Small intestine (tissue), 16 donors: ENCODE measurements around the gene TASP1. TPM values are rescaled to one million over a fixed set of nuclear protein-coding genes. Genes with fewer than 3 reads are reported as not detected.

Experiments used
- DNase-seq, 2 donors: peaks; one replicate each; pipeline versions ENCODE4 v3.0.0 to v3.0.0-alpha.2; 2013
- FAIRE-seq: peaks from 2 replicates; lab custom pipeline; 2012; peaks lifted over from hg19 to GRCh38; lab: Jason Lieb, UNC
- H3K27ac ChIP-seq, 3 donors: one replicate each; pipeline ENCODE4 v1.5.1; 2013; ENCODE audit warnings: low read length in 2 of 3, mild to moderate bottlenecking in 2 of 3, control low read depth in 1 of 3, inconsistent platforms in 1 of 3, low read depth in 1 of 3, moderate library complexity in 1 of 3
- H3K27me3 ChIP-seq, 3 donors: one replicate each; pipeline ENCODE4 v1.6.1; 2013; ENCODE audit warnings: low read length in 3 of 3, inconsistent platforms in 1 of 3; ENCODE audit not compliant: control insufficient read depth in 3 of 3, insufficient read depth in 3 of 3
- H3K36me3 ChIP-seq, 3 donors: one replicate each; pipeline ENCODE4 v1.6.1; 2013; ENCODE audit warnings: low read length in 3 of 3, inconsistent platforms in 1 of 3, low read depth in 1 of 3, mild to moderate bottlenecking in 1 of 3, moderate library complexity in 1 of 3; ENCODE audit not compliant: control insufficient read depth in 3 of 3, insufficient read depth in 2 of 3
- H3K4me1 ChIP-seq, 3 donors: one replicate each; pipeline ENCODE4 v1.6.1; 2013; ENCODE audit warnings: low read length in 2 of 3, inconsistent platforms in 1 of 3, low read depth in 1 of 3, mild to moderate bottlenecking in 1 of 3, moderate library complexity in 1 of 3; ENCODE audit not compliant: control insufficient read depth in 3 of 3, insufficient read depth in 2 of 3
- H3K4me3 ChIP-seq, 3 donors: one replicate each; pipeline ENCODE4 v1.5.1; 2013; ENCODE audit warnings: low read length in 3 of 3, control low read depth in 1 of 3, inconsistent platforms in 1 of 3, low read depth in 1 of 3, mild to moderate bottlenecking in 1 of 3, moderate library complexity in 1 of 3
- H3K9me3 ChIP-seq, 2 donors: one replicate each; pipeline ENCODE4 v1.6.1; 2013; ENCODE audit warnings: low read depth in 1 of 2, low read length in 1 of 2; ENCODE audit not compliant: control insufficient read depth in 2 of 2, insufficient read depth in 1 of 2
- WGBS, 3 donors: extraction: QIAGEN DNeasy Blood & Tissue Kit; methylation state at CpG; one replicate each; pipeline ENCODE4 v1.1.7; 2013; 5-methylcytosine and 5-hydroxymethylcytosine counted together
- long read RNA-seq, 10 donors: transcript quantifications; one replicate each; lab custom pipeline, GENCODE V29; 2026
- polyA plus RNA-seq, 4 donors: library from polyadenylated mRNA; stranded (reverse) in 3 of 4; unstranded in 1 of 4; fragments of 200-250 nt in 3 of 4; fragments of 120-200 nt in 1 of 4; gene quantifications; one replicate each; pipeline versions ENCODE4 v1.2.1 to v1.2.3, GENCODE V29; 2013
- donor health status: healthy with polysubstance abuse.
- donor health status: control.
- donor health status: control.
- donor health status: Bipolar disorder and iron deficiency.
- donor health status: healthy.

The TASP1 gene
- polyA plus RNA-seq: 10 to 100 TPM in 1 of 4 donors, 1 to 10 TPM in 3; 3.0 to 13.3 (median 5.6) TPM
- long read RNA-seq, donor 1, transcript TASP1-201 (14 exons, 2,352 nt): major isoform, 5 of 5 reads
- long read RNA-seq, donor 1, partial matches to known transcripts: 0 of 5 reads
- long read RNA-seq, donor 1, other reads (novel, unspliced or antisense): 0 of 5 reads
- long read RNA-seq, donor 2: 0 reads
- long read RNA-seq, donor 3: 0 reads
- long read RNA-seq, donor 4: 0 reads
- long read RNA-seq, donor 5: 0 reads
- long read RNA-seq, donor 6, partial matches to known transcripts: 0 of 2 reads
- long read RNA-seq, donor 6, other reads (novel, unspliced or antisense): 0 of 2 reads
- long read RNA-seq, donor 7, partial matches to known transcripts: 0 of 1 reads
- long read RNA-seq, donor 7, other reads (novel, unspliced or antisense): 0 of 1 reads
- long read RNA-seq, donor 8: 0 reads
- long read RNA-seq, donor 9: 0 reads
- long read RNA-seq, donor 10: 0 reads

GRCh38 chr20:13638496-13639149 lies at the start of gene TASP1:
Gene TASP1, minus strand, starts transcription at chr20:13638932. Its CDS starts 8,854 bp downstream, at chr20:13630078.
- H3K9me3 ChIP-seq: no peaks in the 10 kb centered on the region
- peak; percentile 99 for DNase-seq
- H3K36me3 ChIP-seq: no peaks in the 10 kb centered on the region
- H3K27me3 ChIP-seq: no peaks in the 10 kb centered on the region
- peak within 1 kb of the TSS; percentile 78 to 86 (median 80) for H3K27ac ChIP-seq
- WGBS, 3 donors: 0 to 1% (median 1%) methylated on average over 47 to 50 of the region's 50 CpGs
- no peaks in the 10 kb centered on the region for H3K4me1 ChIP-seq
- FAIRE-seq: no peak
- peak within 1 kb of the TSS; percentile 77 to 94 (median 86) for H3K4me3 ChIP-seq

- Histone ChIP-seq H3K27me3 (peaks cover 0 to 6% (median 0%) of the 10 kb centered on the region in 3 donors), H3K27ac (no peak overlapping the region), H3K4me3 (no peak overlapping the region), H3K4me1 (no peaks in the 10 kb centered on the region), H3K36me3 (no peaks in the 10 kb centered on the region), H3K9me3 (no peaks in the 10 kb centered on the region)
- 78 to 88% (median 86%) methylated on average over 3 of the region's 3 CpGs for WGBS, 3 donors
- no peak for DNase-seq
- no peak for FAIRE-seq
These were observed 49.1 kb upstream of the TASP1 start for GRCh38 chr20:13687815-13688214.

GRCh38 chr20:13685623-13686022 lies 46.9 kb upstream of the TASP1 start:
- Histone ChIP-seq H3K9me3 (peaks cover 0 to 6% of the 10 kb centered on the region in 2 donors), H3K4me1 (no peaks in the 10 kb centered on the region), H3K27me3 (peaks cover 0 to 6% (median 0%) of the 10 kb centered on the region in 3 donors), H3K27ac (no peak overlapping the region), H3K4me3 (no peak overlapping the region), H3K36me3 (no peaks in the 10 kb centered on the region)
- WGBS, 3 donors: 82 to 89% (median 88%) methylated on average over 2 of the region's 2 CpGs
- DNase-seq: no peak
- FAIRE-seq: no peak

GRCh38 chr20:13684566-13685222 lies 46.0 kb upstream of the TASP1 start:
- no peak for DNase-seq
- Histone ChIP-seq H3K9me3 (peaks cover 0 to 8% of the 10 kb centered on the region in 2 donors), H3K4me1 (no peaks in the 10 kb centered on the region), H3K4me3 (no peak overlapping the region), H3K36me3 (no peaks in the 10 kb centered on the region), H3K27ac (no peak overlapping the region), H3K27me3 (peaks cover 0 to 6% (median 0%) of the 10 kb centered on the region in 3 donors)
- no peak for FAIRE-seq
- 54 to 78% (median 67%) methylated on average over 4 to 5 of the region's 5 CpGs for WGBS, 3 donors

- FAIRE-seq (no peak), DNase-seq (no peak)
- H3K27me3 ChIP-seq: peaks cover 0 to 6% (median 0%) of the 10 kb centered on the region in 3 donors
- H3K4me1 ChIP-seq: no peaks in the 10 kb centered on the region
- H3K4me3 ChIP-seq: no peak overlapping the region
- H3K36me3 ChIP-seq: no peaks in the 10 kb centered on the region
- peaks cover 0 to 8% of the 10 kb centered on the region in 2 donors for H3K9me3 ChIP-seq
- no peak overlapping the region for H3K27ac ChIP-seq
- 6 to 16% (median 14%) methylated on average over 1 of the region's 1 CpG for WGBS, 3 donors
These were observed 45.1 kb upstream of the TASP1 start for GRCh38 chr20:13683833-13684232.

- Histone ChIP-seq H3K4me3 (no peak overlapping the region), H3K4me1 (no peaks in the 10 kb centered on the region), H3K36me3 (no peaks in the 10 kb centered on the region), H3K27ac (no peak overlapping the region), H3K9me3 (peaks cover 0 to 8% of the 10 kb centered on the region in 2 donors), H3K27me3 (peaks cover 0 to 6% (median 0%) of the 10 kb centered on the region in 3 donors)
- FAIRE-seq: no peak
- DNase-seq: peak; percentile 77 to 79
- 57 to 85% (median 76%) methylated on average over 4 of the region's 4 CpGs for WGBS, 3 donors
These were observed 42.8 kb upstream of the TASP1 start for GRCh38 chr20:13681248-13682125.

- H3K9me3 ChIP-seq: peaks cover 0 to 8% of the 10 kb centered on the region in 2 donors
- DNase-seq (no peak), FAIRE-seq (no peak)
- WGBS, 3 donors: 71 to 78% (median 74%) methylated on average over 1 of the region's 1 CpG
- H3K36me3 ChIP-seq: no peaks in the 10 kb centered on the region
- H3K4me1 ChIP-seq: no peaks in the 10 kb centered on the region
- no peaks in the 10 kb centered on the region for H3K27me3 ChIP-seq
- no peak overlapping the region for H3K27ac ChIP-seq
- H3K4me3 ChIP-seq: no peak overlapping the region
These were observed 40.2 kb upstream of the TASP1 start for GRCh38 chr20:13678944-13679343.
